Astrocyte (in vitro differentiated cells and primary cell): Measurements from ENCODE around the gene PAQR4.
A peak's percentile ranks its signal among the peaks of the same experiment; 100 is the strongest.

Source experiments
- EZH2 ChIP-seq: IDR thresholded peaks from 2 replicates; pipeline ENCODE4 v1.6.1; 2012; ENCODE audit warnings: mild to moderate bottlenecking, low read length, inconsistent platforms; ENCODE audit not compliant: insufficient read depth
- TF ChIP-seq, protein P1 (sequence below): IDR thresholded peaks from 2 replicates; pipeline ENCODE4 v1.5.1; 2011; ENCODE audit warnings: low read depth, mild to moderate bottlenecking, inconsistent platforms, low read length, moderate library complexity; ENCODE audit not compliant: insufficient read depth

DNA sequence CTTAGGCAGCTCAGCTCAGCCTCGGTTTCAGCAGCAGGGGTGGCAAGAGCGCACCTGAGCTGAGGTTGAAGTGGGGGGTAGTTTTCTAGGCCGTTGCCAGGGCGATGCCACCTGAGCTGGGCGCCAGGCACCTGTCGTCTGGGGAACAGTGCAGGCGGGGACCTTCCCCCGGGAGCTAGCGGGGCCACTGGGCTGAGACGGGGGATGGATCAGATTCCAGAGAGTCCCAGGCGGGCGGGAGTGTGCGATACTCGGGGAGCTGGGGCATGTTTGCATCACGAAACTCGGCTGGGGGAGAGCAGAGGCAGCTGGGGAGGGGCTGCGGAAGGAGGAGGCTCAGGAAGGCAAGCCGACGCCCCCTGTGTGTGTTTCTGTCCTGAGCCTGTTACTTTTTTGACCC, 43.1 kb downstream of the PAQR4 start:
- TF ChIP-seq, protein P1, sequence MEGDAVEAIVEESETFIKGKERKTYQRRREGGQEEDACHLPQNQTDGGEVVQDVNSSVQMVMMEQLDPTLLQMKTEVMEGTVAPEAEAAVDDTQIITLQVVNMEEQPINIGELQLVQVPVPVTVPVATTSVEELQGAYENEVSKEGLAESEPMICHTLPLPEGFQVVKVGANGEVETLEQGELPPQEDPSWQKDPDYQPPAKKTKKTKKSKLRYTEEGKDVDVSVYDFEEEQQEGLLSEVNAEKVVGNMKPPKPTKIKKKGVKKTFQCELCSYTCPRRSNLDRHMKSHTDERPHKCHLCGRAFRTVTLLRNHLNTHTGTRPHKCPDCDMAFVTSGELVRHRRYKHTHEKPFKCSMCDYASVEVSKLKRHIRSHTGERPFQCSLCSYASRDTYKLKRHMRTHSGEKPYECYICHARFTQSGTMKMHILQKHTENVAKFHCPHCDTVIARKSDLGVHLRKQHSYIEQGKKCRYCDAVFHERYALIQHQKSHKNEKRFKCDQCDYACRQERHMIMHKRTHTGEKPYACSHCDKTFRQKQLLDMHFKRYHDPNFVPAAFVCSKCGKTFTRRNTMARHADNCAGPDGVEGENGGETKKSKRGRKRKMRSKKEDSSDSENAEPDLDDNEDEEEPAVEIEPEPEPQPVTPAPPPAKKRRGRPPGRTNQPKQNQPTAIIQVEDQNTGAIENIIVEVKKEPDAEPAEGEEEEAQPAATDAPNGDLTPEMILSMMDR = no peak
- TF ChIP-seq EZH2 = peak; percentile 80
